Gastroesophageal sphincter (tissue), 4 donors: Measurements from ENCODE around the gene WDR82. TPM values are rescaled to one million over a fixed set of nuclear protein-coding genes. Genes with fewer than 3 reads are reported as not detected.

Source experiments
- ATAC-seq: fragments of 150-250 bp; one replicate; pipeline ENCODE4 v1.9.1; 2016; ENCODE audit warnings: mild to moderate bottlenecking, moderate library complexity
- H3K27ac ChIP-seq, 4 donors: fragments of 200-600 bp; sonication (generic) in 3 of 4; 1 replicate in 3 of 4; 2 replicates in 1 of 4; pipeline ENCODE4 v1.5.1; 2016 to 2019
- H3K27me3 ChIP-seq: fragments of 200-600 bp; sonication (generic); one replicate; pipeline ENCODE4 v1.5.1; 2019
- H3K36me3 ChIP-seq, 2 donors: fragments of 200-600 bp; sonication (generic); one replicate each; pipeline ENCODE4 v1.5.1; 2019; ENCODE audit warnings: control low read depth in 1 of 2
- H3K4me1 ChIP-seq, 3 donors: fragments of 200-600 bp; sonication (generic); 1 replicate in 2 of 3; 2 replicates in 1 of 3; pipeline ENCODE4 v1.5.1; 2016 to 2019; ENCODE audit warnings: control low read depth in 2 of 3
- H3K4me3 ChIP-seq, 2 donors: fragments of 200-600 bp; sonication (generic); one replicate each; pipeline ENCODE4 v1.5.1; 2019; ENCODE audit warnings: mild to moderate bottlenecking in 1 of 2, moderate library complexity in 1 of 2
- H3K9me3 ChIP-seq, 3 donors: fragments of 200-600 bp; sonication (generic); one replicate each; pipeline ENCODE4 v1.5.1; 2017 to 2019; ENCODE audit warnings: control low read depth in 2 of 3
- CTCF ChIP-seq, 4 experiments: fragments of 200-600 bp in 2 of 4; fragments of 450-650 bp in 2 of 4; sonication (generic) in 1 of 4; IDR thresholded peaks; one replicate each; pipeline ENCODE4 v1.5.1; 2017 to 2019; ENCODE audit warnings: antibody characterized with exemption in 4 of 4, mild to moderate bottlenecking in 2 of 4, moderate library complexity in 2 of 4
- EP300 ChIP-seq: sonication (generic); formaldehyde crosslinking; IDR thresholded peaks from one replicate; pipeline ENCODE4 v1.6.1; 2017; ENCODE audit warnings: antibody characterized with exemption, mild to moderate bottlenecking
- POLR2A ChIP-seq, 2 donors: fragments of 450-650 bp; IDR thresholded peaks; one replicate each; pipeline ENCODE4 v1.6.1; 2017; ENCODE audit warnings: antibody characterized with exemption in 2 of 2, mild to moderate bottlenecking in 2 of 2, moderate library complexity in 1 of 2
- POLR2AphosphoS5 ChIP-seq: sonication (generic); formaldehyde crosslinking; IDR thresholded peaks from one replicate; pipeline ENCODE4 v1.6.1; 2017; ENCODE audit warnings: antibody characterized with exemption
- WGBS, 2 donors: methylation state at CpG; one replicate each; pipeline ENCODE4 v1.1.5; 2018; ENCODE audit warnings: low coverage in 1 of 2; 5-methylcytosine and 5-hydroxymethylcytosine counted together
- total RNA-seq, 4 donors: library from RNA; depleted of rRNA; stranded (reverse); fragments of >200 nt; gene quantifications; one replicate each; pipeline ENCODE4 v1.1.0, GENCODE V29; 2016

Gene WDR82
- total RNA-seq, 4 donors from 2014 or later, result 63.7 to 92.0 (median 86.7) TPM

DNA sequence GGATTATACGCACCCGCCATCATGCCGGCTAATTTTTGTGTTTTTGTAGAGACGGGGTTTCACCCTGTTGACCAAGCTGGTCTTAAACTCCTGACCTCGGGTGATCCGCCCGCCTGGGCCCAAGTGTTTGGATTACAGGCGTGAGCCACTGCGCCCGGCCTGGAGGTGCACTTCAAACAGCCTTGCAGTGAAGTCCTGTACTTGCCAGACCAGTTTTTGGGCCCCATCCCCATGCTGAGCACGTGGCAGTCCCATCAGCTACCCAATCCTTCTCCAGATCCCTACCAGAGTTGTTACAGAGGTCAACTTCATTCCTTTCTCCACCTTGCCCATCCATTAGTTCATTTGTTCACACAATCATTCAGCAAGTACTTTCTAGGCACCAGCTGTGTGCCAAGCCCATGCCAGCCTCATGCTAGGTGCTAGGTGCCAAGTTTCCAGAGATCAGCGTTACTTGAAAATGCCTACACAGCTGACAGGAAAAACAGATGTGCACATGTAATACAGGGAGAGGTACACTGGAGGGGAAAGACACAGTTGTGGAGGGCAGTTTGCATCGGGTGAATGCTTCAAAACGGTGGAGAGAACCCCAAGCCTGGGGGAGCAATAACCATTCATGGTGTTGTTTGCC, 39.9 kb upstream of the WDR82 start:
- ATAC-seq, result no peak
- H3K9me3 ChIP-seq, result no peaks in the 10 kb centered on the region
- H3K36me3 ChIP-seq, result peaks cover 0 to 4% of the 10 kb centered on the region in 2 donors
- peaks cover 0 to 30% (median 9%) of the 10 kb centered on the region in 3 donors for H3K4me1 ChIP-seq
- no peaks in the 10 kb centered on the region for H3K27me3 ChIP-seq
- TF ChIP-seq CTCF (IDR thresholded peaks at IDR 0.05) (no peak), EP300 (no peak), POLR2A (IDR thresholded peaks at IDR 0.05) (no peak), POLR2AphosphoS5 (no peak)
- H3K4me3 ChIP-seq, result no peak overlapping the region
- H3K27ac ChIP-seq, result no peak overlapping the region
- 55 to 71% methylated on average over 4 to 13 of the region's 14 CpGs for WGBS, 2 donors

- Histone ChIP-seq H3K4me3 (peak overlapping the region; percentile 20 to 44), H3K4me1 (peaks cover 0 to 32% (median 9%) of the 10 kb centered on the region in 3 donors), H3K36me3 (peaks cover 0 to 4% of the 10 kb centered on the region in 2 donors), H3K27ac (peak overlapping the region in 1 of 4 donors; percentile 6), H3K9me3 (no peaks in the 10 kb centered on the region), H3K27me3 (no peaks in the 10 kb centered on the region)
- 20 to 25% methylated on average over 8 to 14 of the region's 45 CpGs for WGBS, 2 donors
- TF ChIP-seq CTCF (IDR thresholded peaks at IDR 0.05), result no peak
- no peak for TF ChIP-seq POLR2A (IDR thresholded peaks at IDR 0.05)
- peak; percentile 78 for ATAC-seq
Observed at GRCh38 chr3:52317208-52318000, 39.0 kb upstream of the WDR82 start.

GRCh38 chr3:52315977-52316764, 37.7 kb upstream of the WDR82 start, which contains the start of gene DNAH1:
Gene DNAH1 (plus strand): TSS chr3:52316319. CDS start chr3:52322443, 6,124 bp downstream.
- no peaks in the 10 kb centered on the region for H3K27me3 ChIP-seq
- H3K9me3 ChIP-seq, result no peaks in the 10 kb centered on the region
- no peak for ATAC-seq
- H3K36me3 ChIP-seq, result peaks cover 0 to 4% of the 10 kb centered on the region in 2 donors
- peaks cover 0 to 32% (median 9%) of the 10 kb centered on the region in 3 donors for H3K4me1 ChIP-seq
- H3K4me3 ChIP-seq, result peak within 1 kb of the TSS; percentile 20 to 44
- 100% methylated on average over 1 of the region's 3 CpGs for WGBS, 2 donors
- no peak for TF ChIP-seq EP300
- TF ChIP-seq POLR2AphosphoS5, result no peak
- no peak for TF ChIP-seq POLR2A (IDR thresholded peaks at IDR 0.05)
- TF ChIP-seq CTCF (IDR thresholded peaks at IDR 0.05), result no peak
- peak within 1 kb of the TSS in 1 of 4 donors; percentile 6 for H3K27ac ChIP-seq

DNA sequence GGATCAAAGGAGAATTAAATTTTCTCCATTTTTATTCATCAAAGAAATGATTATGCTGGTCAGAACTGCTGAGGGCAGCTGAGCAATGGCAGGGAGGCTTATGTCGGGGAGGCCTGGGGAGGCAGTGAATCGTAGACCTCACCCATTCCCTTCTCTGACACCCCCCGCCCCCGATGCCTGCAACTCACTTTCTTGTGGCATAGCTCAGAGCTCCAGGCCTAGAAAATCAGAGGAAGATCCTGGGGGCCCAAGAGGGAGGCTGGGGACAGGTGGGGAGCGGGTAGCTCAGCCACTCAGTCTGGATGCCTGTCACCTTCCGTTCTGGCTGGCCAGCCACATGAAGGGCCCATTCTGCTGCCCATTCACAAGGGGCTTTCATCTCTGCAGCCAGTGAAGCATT, 36.6 kb upstream of the WDR82 start:
- Histone ChIP-seq H3K27me3 (no peaks in the 10 kb centered on the region), H3K9me3 (no peaks in the 10 kb centered on the region), H3K27ac (no peak overlapping the region), H3K36me3 (peaks cover 0 to 3% of the 10 kb centered on the region in 2 donors), H3K4me1 (peaks cover 0 to 32% (median 9%) of the 10 kb centered on the region in 3 donors), H3K4me3 (no peak overlapping the region)
- TF ChIP-seq POLR2AphosphoS5 (no peak), CTCF (IDR thresholded peaks at IDR 0.05) (no peak), POLR2A (IDR thresholded peaks at IDR 0.05) (no peak), EP300 (no peak)
- 80 to 100% methylated on average over 2 to 4 of the region's 6 CpGs for WGBS, 2 donors
- no peak for ATAC-seq
